HepG2 (cell line): Measurements from ENCODE around the gene CHADL. TPM values are rescaled to one million over a fixed set of nuclear protein-coding genes. Genes with fewer than 3 reads are reported as not detected.

ENCODE experiments used
- AHDC1 ChIP-seq: sonication (generic); formaldehyde crosslinking; IDR thresholded peaks from 2 replicates; pipeline ENCODE4 v1.5.1; 2020; ENCODE audit warnings: mild to moderate bottlenecking, missing genetic modification reagents, borderline replicate concordance
- HMGXB3 ChIP-seq: sonication (generic); formaldehyde crosslinking; IDR thresholded peaks from 2 replicates; pipeline ENCODE4 v1.4.0; 2020; ENCODE audit warnings: missing genetic modification reagents, borderline replicate concordance
- NCOA5 ChIP-seq: sonication (generic); formaldehyde crosslinking; IDR thresholded peaks from 2 replicates; pipeline ENCODE4 v1.4.0; 2020; ENCODE audit warnings: missing genetic modification reagents
- RARA ChIP-seq: IDR thresholded peaks from 2 replicates; pipeline ENCODE4 v1.6.1; 2016; ENCODE audit warnings: missing genetic modification reagents, missing compliant biosample characterization
- SALL1 ChIP-seq: sonication (generic); formaldehyde crosslinking; IDR thresholded peaks from 2 replicates; pipeline ENCODE4 v1.8.0; 2022; ENCODE audit warnings: mild to moderate bottlenecking, missing genetic modification reagents
- TRIM22 ChIP-seq: fragments of 450-650 bp; IDR thresholded peaks from 2 replicates; pipeline ENCODE4 v1.6.1; 2017
- ZNF253 ChIP-seq: sonication (generic); formaldehyde crosslinking; IDR thresholded peaks from 2 replicates; pipeline ENCODE4 v1.8.0; 2022; ENCODE audit warnings: mild to moderate bottlenecking, missing genetic modification reagents, borderline replicate concordance
- ZNF280B ChIP-seq: sonication (generic); formaldehyde crosslinking; IDR thresholded peaks from 2 replicates; pipeline ENCODE4 v1.5.0; 2020; ENCODE audit warnings: missing genetic modification reagents, mild to moderate bottlenecking, borderline replicate concordance
- ZNF644 ChIP-seq: IDR thresholded peaks from 2 replicates; pipeline ENCODE4 v1.6.1; 2016; ENCODE audit warnings: low read depth
- ZNF672 ChIP-seq: sonication (generic); formaldehyde crosslinking; IDR thresholded peaks from 2 replicates; pipeline ENCODE4 v1.8.1; 2022; ENCODE audit warnings: missing genetic modification reagents
- ZNF678 ChIP-seq: sonication (generic); formaldehyde crosslinking; IDR thresholded peaks from 2 replicates; pipeline ENCODE4 v1.4.0; 2020; ENCODE audit warnings: mild to moderate bottlenecking, missing genetic modification reagents
- polyA plus RNA-seq, 8 experiments: library from polyadenylated mRNA; depleted of rRNA in 3 of 8; stranded (reverse) in 7 of 8; unstranded in 1 of 8; fragments of >200 nt; fragmentation: Illumina TruSeq in 4 of 8; extraction: Trizol in 4 of 8; gene quantifications; 2 replicates each; pipeline versions ENCODE4 v1.2.1 to v1.2.3, GENCODE V29; 2011 to 2016; ENCODE audit warnings: low read depth in 4 of 8, missing spikeins in 1 of 8, mixed read lengths in 1 of 8; ENCODE audit not compliant: insufficient read depth in 1 of 8
- total RNA-seq, 5 experiments: library from RNA; depleted of rRNA; stranded (reverse); fragments of >200 nt; fragmentation: Illumina TruSeq; extraction: Trizol; gene quantifications; 2 replicates each; pipeline ENCODE4 v1.2.3, GENCODE V29; 2016; ENCODE audit warnings: low read depth in 1 of 5

CHADL gene
- total and polyA plus RNA-seq, 2 of the 13 experiments (the other 11 are each of a cell fraction or from before 2014, with no cell fraction given) = 2.8 to 8.1 TPM

GRCh38 chr22:41288245-41288946, 47.7 kb upstream of the CHADL start (continued):
- 0 out of 2 replicates have a peak, but pooled peaks have one; percentile 2 for TF ChIP-seq HMGXB3 (CRISPR knock-in tag)
- TF ChIP-seq NCOA5 (CRISPR knock-in tag) = no peak
- peak; percentile 63; the same call in 1 of the 2 replicates for TF ChIP-seq SALL1
- no peak for TF ChIP-seq TRIM22
- peak; percentile 78 for TF ChIP-seq RARA (CRISPR knock-in tag)
- no peak for TF ChIP-seq ZNF253 (CRISPR knock-in tag)
- TF ChIP-seq ZNF644 (CRISPR knock-in tag) = no peak
- no peak for TF ChIP-seq ZNF678 (CRISPR knock-in tag)
- no peak for TF ChIP-seq ZNF280B
- no peak for TF ChIP-seq ZNF672 (CRISPR knock-in tag)
- TF ChIP-seq AHDC1 = peak; percentile 9; the same call in 1 of the 2 replicates
